C1 segment of cervical spinal cord (tissue), 14 donors: Measurements from ENCODE around the gene FLOT2.
"Not testable (repeated sequence)": the region's sequence is repeated elsewhere in the genome, so short reads cannot be mapped to it uniquely, and the experiment has no call there.

Experiments
- DNase-seq, 14 donors: peaks; one replicate each; lab custom pipeline; 2025; lab: John Stamatoyannopoulos, UW

FLOT2 gene

GRCh38 chr17:28843816-28844148 lies 53.8 kb downstream of the FLOT2 start:
- DNase-seq, result no peak

- peak in 13 of 14 donors; percentile 28 to 89 (median 74) for DNase-seq
These were observed 55.1 kb downstream of the FLOT2 start, which contains the start of gene FAM222B for GRCh38 chr17:28842282-28843012. FAM222B (minus strand) TSS chr17:28842790; CDS start chr17:28766667, 76,123 bp downstream.

GRCh38 chr17:28841901-28842281 lies 55.6 kb downstream of the FLOT2 start:
- DNase-seq, result peak in 1 of 14 donors; percentile 36

- no peak for DNase-seq
These were observed 58.3 kb downstream of the FLOT2 start for GRCh38 chr17:28839221-28839620.

- not testable (repeated sequence) for DNase-seq
These were observed 61.0 kb downstream of the FLOT2 start for GRCh38 chr17:28836541-28836940.

GRCh38 chr17:28834420-28834819 lies 63.1 kb downstream of the FLOT2 start:
- DNase-seq, result no peak
